Gastrocnemius medialis (tissue), 4 donors: Measurements from ENCODE around the gene ASB1.

ENCODE experiments used
- POLR2A ChIP-seq, 2 donors: fragments of 450-650 bp; IDR thresholded peaks; one replicate each; pipeline ENCODE4 v1.6.1; 2017; ENCODE audit warnings: antibody characterized with exemption in 2 of 2, mild to moderate bottlenecking in 2 of 2, moderate library complexity in 2 of 2
- TF ChIP-seq, protein P1 (sequence below), 5 experiments: fragments of 450-650 bp in 3 of 5; fragments of 200-600 bp in 2 of 5; sonication (generic) in 2 of 5; IDR thresholded peaks in 4 of 5; conservative IDR thresholded peaks in 1 of 5; 1 replicate in 4 of 5; 2 replicates in 1 of 5; pipeline ENCODE4 v1.5.1; 2016 to 2019; ENCODE audit warnings: antibody characterized with exemption in 5 of 5, mild to moderate bottlenecking in 3 of 5, moderate library complexity in 3 of 5

DNA sequence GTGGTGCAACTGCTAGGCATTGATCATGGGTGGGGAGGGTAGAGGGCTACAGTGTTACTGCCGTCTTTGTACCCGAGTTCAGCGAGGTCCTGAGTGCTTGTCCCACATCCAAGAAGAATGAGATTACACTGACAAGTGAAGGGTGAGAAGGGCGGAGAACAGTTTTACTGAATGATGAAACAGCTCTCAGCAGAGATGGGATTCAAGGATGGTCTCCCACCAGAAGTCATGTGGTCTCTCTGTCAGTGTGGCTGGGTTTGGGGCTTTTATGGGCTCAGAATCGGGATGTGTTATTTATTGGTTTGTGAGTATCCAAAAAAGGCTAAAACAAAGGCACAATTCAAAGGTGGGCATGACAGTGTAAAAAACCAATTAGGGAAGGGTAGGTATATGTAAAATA lies 10.8 kb upstream of the ASB1 start:
- TF ChIP-seq POLR2A (IDR thresholded peaks at IDR 0.05): no peak
- TF ChIP-seq, protein P1, sequence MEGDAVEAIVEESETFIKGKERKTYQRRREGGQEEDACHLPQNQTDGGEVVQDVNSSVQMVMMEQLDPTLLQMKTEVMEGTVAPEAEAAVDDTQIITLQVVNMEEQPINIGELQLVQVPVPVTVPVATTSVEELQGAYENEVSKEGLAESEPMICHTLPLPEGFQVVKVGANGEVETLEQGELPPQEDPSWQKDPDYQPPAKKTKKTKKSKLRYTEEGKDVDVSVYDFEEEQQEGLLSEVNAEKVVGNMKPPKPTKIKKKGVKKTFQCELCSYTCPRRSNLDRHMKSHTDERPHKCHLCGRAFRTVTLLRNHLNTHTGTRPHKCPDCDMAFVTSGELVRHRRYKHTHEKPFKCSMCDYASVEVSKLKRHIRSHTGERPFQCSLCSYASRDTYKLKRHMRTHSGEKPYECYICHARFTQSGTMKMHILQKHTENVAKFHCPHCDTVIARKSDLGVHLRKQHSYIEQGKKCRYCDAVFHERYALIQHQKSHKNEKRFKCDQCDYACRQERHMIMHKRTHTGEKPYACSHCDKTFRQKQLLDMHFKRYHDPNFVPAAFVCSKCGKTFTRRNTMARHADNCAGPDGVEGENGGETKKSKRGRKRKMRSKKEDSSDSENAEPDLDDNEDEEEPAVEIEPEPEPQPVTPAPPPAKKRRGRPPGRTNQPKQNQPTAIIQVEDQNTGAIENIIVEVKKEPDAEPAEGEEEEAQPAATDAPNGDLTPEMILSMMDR (IDR thresholded peaks at IDR 0.05 in 4 of 5, conservative IDR thresholded peaks at IDR 0.05 in 1 of 5): no peak
